IPS-20b (cell line): Measurements from ENCODE around the gene DAB2IP.

Experiments
- H3K27ac ChIP-seq: one replicate; pipeline ENCODE4 v1.5.1; 2013; ENCODE audit warnings: low read length
- H3K27me3 ChIP-seq: 2 replicates; pipeline ENCODE4 v1.6.1; 2013; ENCODE audit warnings: mild to moderate bottlenecking, low read length, inconsistent platforms; ENCODE audit not compliant: insufficient read depth
- H3K36me3 ChIP-seq: 2 replicates; pipeline ENCODE4 v1.6.1; 2013; ENCODE audit warnings: low read depth, mild to moderate bottlenecking, inconsistent platforms, low read length, moderate library complexity; ENCODE audit not compliant: insufficient read depth
- H3K4me1 ChIP-seq: 2 replicates; pipeline ENCODE4 v1.6.1; 2013; ENCODE audit warnings: mild to moderate bottlenecking, control low read depth, inconsistent platforms, low read length, moderate library complexity; ENCODE audit not compliant: insufficient read depth
- H3K4me3 ChIP-seq: 2 replicates; pipeline ENCODE4 v1.5.1; 2013; ENCODE audit warnings: mild to moderate bottlenecking, low read length, inconsistent platforms
- H3K9ac ChIP-seq: 2 replicates; pipeline ENCODE4 v1.6.1; 2013; ENCODE audit warnings: low read depth, mild to moderate bottlenecking, inconsistent platforms, low read length, moderate library complexity
- H3K9me3 ChIP-seq: 2 replicates; pipeline ENCODE4 v1.6.1; 2013; ENCODE audit warnings: mild to moderate bottlenecking, low read depth, low read length, inconsistent platforms; ENCODE audit not compliant: insufficient read depth

The DAB2IP gene

GRCh38 chr9:121830441-121831140 is 179.2 kb downstream of the DAB2IP start:
- no peak overlapping the region for H3K9ac ChIP-seq
- H3K27me3 ChIP-seq, result no peaks in the 10 kb centered on the region
- no peaks in the 10 kb centered on the region for H3K9me3 ChIP-seq
- H3K27ac ChIP-seq, result no peak overlapping the region
- no peak overlapping the region for H3K4me3 ChIP-seq
- no peaks in the 10 kb centered on the region for H3K36me3 ChIP-seq
- no peaks in the 10 kb centered on the region for H3K4me1 ChIP-seq

DNA sequence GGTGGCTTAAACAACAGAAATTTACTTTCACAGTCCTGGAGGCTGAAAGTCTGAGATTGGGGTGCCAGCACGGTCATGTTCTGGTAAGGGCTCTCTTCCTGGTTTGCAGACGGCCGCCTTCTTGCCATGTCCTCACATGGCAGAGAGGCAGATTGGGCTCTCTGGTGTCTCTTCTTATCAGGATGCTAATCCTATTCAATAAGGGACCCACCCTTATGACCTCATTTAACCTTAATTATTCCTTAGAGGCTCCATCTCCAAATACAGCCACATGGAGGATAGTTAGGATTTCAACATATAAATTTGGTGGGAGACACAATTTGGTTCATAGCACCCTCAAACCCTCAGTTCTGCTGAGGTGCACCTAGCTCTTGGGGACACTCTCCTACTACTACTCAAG is 180.4 kb downstream of the DAB2IP start:
- no peak overlapping the region for H3K9ac ChIP-seq
- no peaks in the 10 kb centered on the region for H3K27me3 ChIP-seq
- no peaks in the 10 kb centered on the region for H3K9me3 ChIP-seq
- H3K4me1 ChIP-seq, result no peaks in the 10 kb centered on the region
- no peaks in the 10 kb centered on the region for H3K36me3 ChIP-seq
- H3K27ac ChIP-seq, result no peak overlapping the region
- no peak overlapping the region for H3K4me3 ChIP-seq

- Histone ChIP-seq H3K36me3 (no peaks in the 10 kb centered on the region), H3K4me1 (no peaks in the 10 kb centered on the region), H3K27ac (no peak overlapping the region), H3K4me3 (no peak overlapping the region), H3K27me3 (no peaks in the 10 kb centered on the region), H3K9me3 (no peaks in the 10 kb centered on the region), H3K9ac (no peak overlapping the region)
Measured at GRCh38 chr9:121833061-121833460, 181.6 kb downstream of the DAB2IP start.
